GM15510 (cell line): ENCODE results near the gene MAGI1.

Experiments
- POLR2A ChIP-seq: IDR thresholded peaks from 3 replicates; pipeline ENCODE4 v1.6.1; 2011; ENCODE audit warnings: borderline replicate concordance; ENCODE audit not compliant: insufficient read length; ENCODE audit errors: extremely low read depth

Gene MAGI1

DNA sequence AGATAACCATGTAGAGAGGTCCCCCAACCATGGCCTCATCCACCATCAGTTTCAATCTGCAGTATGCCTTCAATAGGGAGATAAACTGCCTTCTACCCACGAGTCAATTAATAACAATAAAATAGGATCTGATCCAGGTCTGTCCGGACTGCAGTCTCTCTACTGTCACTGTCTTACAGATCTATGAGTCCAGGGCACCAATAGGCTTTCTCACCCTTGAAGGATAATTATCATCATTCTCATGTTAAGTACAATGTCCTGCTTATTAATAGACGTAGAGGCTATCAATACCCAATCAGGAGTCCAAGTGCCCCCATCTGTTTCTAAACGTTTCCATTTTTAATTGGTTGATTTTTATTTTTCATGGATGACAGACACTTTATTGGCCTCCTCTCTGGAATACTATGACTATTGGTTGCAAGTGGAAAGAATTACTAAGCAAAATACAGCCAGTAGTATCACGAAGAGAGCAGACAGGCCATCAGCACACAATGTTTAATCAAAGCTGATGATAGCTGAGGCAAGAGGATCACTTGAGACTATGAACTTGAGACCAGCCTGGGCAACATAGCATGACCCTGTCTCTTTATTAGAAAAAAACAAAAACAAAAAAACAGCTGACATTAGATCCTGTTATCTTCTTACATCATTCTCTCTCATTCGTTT lies 480.7 kb downstream of the MAGI1 start:
- no peak for TF ChIP-seq POLR2A

DNA sequence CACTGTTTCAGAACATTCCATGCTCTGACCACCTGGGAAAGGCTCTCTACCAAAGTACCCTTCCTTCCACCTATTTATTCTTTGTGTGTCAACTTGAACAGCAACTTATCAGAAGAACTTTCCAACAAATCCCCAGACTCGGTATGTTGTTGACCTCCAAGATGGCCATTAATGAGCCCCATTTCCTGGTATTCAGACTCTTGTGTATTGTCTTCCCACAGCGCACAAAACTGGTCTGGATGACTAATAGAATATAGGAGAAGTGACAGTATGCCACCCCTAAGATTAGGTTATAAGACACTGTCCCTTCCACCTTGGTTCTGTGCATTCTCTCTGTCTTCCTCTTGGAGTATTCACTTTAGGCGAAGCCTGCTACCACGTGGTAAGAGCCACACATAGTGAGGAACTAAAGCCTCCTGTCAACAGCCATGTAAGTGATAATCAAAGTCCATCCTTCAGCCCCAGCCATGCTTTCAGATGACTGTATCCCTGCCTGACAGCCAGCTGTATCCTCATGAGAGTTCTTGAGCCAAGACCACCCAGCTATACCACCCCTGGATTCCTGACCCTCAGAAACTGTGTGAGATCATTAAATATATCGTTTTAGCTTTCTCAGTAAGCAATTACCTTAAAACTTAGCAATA lies 481.7 kb downstream of the MAGI1 start:
- no peak for TF ChIP-seq POLR2A

DNA sequence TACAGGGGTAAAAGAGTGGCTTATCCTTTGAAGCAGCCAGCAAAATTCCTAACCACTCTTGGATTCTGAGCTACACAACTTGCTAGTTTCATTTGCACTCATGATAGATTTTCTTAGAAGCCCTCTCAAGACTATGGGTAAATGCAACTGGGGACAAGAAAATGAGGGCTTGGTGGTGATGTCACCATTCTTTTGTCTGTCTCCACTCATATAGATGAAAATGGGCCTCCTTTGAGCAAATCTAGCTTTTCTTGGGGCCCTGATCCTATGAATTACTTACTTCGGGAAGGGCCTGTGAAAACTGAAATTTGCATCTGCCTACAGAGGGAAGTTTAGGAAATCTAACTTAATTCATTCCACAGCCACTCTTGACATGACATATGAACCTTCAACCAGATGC lies 486.3 kb downstream of the MAGI1 start:
- TF ChIP-seq POLR2A: no peak

DNA sequence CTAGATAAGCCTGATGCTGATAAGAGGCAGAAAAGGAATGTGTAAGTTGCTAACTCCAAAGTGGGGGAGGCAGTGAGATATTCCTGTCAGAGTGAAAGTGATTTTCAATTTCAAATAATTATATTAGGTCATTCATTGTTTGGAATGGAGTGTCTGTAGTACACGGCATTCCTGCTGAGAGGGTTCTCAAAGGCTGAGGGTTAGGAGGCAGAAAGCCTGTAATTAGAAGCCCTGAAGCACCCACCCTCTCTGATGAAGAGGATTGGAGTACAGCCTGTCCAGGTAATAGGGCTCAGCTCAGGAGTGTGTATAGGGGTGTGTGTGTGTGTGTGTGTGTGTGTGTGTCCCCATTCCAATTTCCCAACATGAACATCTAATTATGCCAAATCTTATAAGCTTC lies 486.8 kb downstream of the MAGI1 start:
- TF ChIP-seq POLR2A: no peak

DNA sequence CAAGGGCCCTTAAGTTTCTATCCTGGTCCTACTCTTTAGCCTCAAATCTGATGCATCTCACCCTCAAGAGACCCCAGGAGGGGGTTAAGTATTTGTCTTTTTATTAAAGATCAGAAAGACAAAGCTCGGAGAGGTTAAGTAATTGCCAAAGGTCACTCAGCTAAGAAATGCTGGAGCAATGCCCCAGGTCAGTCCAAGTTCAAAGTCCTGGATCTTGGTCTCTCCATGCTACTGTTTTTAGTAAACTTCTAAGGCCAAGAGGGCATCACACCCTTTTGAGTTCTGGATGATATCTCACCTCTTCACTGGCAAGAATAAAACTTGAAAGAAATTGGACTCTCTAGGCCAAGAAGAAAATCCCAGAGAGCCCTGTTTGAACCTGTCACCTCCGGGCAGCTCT lies 488.6 kb downstream of the MAGI1 start:
- no peak for TF ChIP-seq POLR2A

DNA sequence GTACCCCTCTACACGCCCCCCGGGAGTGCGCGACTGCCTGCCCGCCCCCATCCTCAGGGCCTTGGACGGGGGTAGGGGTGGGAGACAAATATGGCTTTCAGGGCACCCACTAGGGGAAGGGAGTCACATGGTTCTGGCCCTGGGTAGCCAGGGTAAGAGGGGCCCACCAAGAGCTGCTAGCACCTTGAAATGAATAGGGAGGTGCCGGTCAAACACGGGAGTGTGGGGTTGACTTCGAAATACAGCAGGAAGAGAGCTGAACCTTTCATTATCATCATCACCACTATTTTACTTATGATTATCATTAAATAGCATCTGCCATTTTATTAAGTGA lies 489.1 kb downstream of the MAGI1 start:
- no peak for TF ChIP-seq POLR2A

DNA sequence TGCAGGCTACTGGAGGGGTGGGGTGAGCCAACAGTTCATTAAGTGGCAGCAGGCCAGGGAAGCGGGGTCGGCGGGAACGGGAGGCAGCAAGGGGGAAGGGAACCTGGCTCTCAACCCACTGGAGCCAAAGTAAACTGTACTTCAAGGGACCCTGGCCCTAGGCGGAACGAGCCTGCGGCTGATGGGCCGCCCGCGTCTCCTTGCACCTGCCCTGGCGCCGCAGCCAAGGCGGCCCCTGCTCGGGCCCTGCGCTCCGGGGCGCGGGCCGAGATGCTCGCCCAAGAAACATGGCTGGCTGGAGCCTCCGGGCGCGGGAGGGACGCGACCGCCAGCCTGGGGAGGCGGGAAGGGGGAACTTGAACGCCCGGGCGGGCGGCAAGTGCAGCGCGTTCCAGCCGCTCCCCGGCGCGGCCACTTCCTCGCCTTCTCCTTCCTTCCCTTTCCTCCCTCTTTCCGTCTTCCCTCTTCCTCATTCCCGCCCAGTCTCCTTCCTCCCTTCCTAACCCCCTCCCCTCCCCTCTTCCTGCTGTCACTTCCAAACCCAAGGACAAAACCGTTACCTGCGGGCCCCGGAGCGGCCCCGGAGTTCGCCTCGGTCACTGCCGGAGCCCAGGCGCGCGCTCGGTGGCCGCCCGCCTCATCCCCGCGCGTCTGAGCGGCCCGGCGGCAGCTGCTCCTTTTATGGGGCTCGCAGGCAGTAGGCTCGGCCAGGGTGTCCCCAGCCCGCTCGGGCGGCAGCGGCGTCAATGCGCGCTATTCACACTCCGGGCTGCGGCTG lies 489.7 kb downstream of the MAGI1 start:
- TF ChIP-seq POLR2A: no peak

DNA sequence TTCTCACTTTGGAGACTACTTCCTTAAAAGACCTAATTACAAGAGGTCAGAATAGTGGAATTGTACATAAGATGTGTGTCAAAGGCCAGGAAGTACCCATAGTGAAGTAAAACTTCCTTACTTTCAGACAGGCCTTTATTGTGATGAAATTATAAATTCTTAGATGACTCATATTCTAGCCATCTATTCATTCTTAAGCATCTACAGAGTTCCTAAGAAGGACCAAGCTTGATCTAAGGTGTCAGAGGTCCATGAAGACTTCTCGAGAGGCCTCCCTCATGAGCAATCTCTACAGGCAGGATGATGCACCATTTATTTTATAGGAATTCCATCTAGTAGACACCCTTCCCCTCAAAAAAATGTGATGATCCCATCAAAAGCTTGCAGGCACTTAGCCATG lies 493.3 kb downstream of the MAGI1 start:
- no peak for TF ChIP-seq POLR2A

DNA sequence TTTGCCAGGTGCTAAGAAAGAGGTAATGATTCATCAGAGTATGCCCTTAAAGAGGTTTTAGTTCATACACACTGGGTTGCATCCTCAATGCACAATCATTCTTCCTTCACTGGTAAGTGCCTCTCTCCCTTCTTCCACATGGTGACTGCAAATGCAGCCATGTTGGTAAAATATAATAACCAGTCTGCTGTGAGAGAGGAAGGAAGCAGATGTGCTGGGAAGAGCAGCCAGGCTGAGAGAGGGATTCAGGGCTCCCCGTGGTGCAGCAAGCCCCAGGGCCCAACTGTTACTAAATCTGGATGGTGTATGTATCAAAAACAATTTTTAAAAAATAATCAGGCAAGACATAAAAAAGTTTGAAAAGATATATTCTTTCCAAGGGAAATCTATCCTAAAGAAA lies 498.1 kb downstream of the MAGI1 start:
- no peak for TF ChIP-seq POLR2A

DNA sequence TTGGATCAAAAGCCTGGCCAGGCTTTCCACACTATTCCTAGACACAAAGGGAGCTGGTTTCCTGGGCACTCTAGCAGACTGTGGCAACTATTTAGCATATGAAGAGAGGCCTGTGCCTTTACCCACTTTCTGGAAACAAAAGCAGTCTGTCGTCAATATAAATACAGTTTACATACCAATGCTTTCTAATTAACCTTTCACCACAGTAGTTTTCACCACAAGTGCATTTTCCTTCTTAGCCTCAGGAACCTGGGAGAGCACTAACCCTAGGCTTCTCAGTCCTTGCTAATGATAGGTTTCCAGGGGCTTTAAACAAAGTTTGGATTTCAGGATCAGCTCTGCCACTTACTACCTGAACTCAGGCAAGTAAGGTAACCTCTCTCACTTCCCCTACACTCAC lies 499.1 kb downstream of the MAGI1 start:
- TF ChIP-seq POLR2A: no peak

DNA sequence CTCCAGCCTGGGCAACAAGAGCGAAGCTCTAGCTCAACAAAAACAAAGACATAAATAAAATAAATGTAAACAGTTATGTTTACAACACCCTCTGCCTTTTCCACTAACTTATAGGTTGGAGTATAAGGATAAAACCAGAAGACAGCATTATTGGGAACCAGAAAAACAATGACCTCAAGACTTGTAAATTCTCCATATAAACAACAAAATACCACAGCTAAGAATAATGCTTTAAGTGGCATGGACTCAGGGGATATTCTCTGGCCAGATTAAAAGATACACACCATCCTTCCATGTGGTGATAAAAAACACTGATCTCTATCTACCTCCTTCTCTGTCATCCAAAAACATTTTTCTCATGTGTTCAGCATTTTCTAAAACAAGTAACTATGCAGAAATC lies 500.6 kb downstream of the MAGI1 start:
- TF ChIP-seq POLR2A: no peak

DNA sequence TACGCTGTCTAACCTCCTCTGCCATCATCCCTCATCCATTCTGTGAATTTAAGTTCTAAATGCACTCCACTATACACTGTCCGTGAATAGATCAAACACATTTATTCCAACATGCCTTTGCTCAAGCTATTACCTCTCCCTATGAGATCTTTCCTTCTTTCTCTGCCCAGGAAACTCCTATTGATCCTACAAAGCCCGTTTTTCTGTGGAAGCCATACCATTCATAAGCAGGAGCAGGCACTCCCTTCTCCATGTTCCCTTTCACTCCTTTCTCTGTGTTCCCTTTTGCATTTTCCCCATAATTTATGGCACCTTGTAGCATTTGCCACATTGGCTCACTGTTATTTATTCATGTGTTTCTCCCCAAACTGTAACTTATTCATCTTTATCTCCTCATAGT lies 501.6 kb downstream of the MAGI1 start:
- TF ChIP-seq POLR2A: no peak

DNA sequence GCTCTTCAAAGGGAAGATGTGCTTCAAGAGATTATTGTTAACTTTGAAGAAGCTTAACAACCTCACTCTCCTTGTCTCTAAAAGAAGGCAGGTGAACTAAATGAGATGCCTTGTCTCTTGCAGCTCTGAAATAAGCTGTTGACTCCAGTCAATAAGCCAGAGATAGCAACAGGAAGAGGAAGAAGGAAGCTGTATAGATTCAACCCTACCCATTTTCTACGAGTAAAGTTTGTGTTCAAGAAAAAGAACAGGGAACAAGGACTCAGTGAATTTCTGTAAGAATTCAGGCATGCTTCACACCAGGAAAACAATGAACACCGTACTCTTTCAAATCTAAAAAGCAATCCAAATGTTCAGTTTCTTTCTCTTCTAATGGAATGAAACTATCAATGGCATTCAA lies 503.5 kb downstream of the MAGI1 start:
- TF ChIP-seq POLR2A: no peak

DNA sequence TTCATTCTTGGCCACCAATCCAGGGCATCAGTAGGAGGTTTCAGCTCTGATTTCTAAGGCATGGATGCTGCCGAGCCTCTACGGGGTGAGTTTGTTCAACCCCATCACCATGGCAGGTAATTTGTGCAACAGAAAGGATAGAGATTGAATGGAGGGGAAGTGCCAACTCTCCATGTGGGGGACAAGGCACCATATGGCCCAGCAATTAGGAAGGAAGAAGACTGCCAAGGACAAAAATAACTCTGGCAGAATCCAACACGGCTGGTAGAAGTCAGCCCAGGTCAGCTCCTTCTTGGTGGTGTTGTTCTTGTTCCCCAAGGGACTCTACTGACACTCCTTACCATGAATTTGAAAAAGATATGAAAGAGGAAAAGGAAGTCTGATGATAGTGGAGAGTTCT lies 503.9 kb downstream of the MAGI1 start:
- no peak for TF ChIP-seq POLR2A

DNA sequence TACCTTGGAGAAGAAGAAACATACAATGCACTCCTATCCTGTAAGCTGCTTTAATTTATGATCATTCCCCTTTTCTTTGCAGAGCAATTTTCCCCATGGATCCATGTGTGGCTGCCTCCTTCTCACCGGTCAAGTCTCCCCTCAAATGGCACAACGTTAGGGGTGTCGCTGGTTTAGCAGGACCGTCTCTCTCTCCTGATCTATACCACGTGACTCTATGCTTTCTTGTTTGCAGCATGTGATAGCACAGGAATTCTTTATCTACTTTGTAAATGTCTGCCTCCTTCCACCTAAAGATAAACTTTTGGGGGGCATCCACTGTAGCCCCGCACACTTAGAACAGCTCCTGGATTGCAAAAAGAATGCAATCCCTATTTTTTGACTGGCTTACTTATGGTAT lies 506.0 kb downstream of the MAGI1 start:
- no peak for TF ChIP-seq POLR2A

DNA sequence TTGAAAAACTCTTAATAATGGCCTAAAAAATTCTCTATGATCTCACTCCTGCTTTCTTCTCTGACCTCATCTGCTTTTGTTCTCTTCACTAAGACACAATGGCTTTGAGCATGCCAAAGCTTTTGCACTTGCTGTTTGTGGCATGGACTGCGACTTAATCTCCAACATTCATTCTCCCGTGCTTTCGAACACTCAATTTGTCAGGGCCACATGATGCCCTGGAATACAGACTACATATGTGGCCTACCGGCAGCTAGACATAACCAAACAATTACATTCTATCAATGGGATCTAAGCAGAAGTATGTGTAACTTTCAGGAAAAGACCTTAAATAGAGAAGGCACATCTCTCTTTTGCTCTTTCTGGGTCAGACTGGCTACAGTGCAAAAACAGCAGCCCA lies 506.5 kb downstream of the MAGI1 start:
- TF ChIP-seq POLR2A: no peak

DNA sequence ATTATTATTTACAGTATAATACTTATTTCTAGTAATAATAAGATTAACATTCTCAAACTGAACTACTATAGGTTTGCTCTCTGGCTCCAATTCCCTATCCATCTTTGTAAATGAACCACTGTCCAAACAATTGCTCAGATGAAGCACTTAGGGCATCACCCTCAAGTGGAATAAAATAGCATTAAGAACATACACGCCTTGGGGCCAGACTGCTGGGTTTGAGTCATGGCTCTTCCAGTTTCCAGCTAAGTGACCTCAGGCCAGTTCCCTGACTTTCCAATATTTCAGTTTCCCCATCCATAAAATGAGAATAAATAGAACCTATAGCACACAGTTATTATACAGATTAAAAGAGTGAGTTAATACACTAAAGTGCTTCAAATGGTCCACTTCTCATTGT lies 507.2 kb downstream of the MAGI1 start:
- no peak for TF ChIP-seq POLR2A

DNA sequence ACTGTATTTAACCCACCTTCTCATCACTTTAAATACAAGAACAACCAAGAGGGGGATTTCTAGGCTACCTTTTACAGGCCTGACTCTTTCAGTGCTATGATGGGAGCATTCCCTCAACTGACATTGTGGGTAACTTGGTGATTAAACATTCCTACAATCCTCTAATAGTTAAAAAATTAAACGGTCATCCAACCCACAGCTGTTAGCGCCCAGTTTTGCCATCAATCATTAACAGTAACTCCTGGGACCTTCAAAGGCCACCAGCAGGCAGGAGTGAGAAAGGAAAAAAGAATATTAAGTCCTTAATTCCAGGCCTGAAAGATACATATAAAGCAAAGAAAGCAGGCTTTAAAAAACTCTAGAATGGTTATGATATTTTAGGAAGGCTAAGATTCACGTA lies 512.1 kb downstream of the MAGI1 start:
- no peak for TF ChIP-seq POLR2A
